ENCODE data around the gene SLC16A10.

GRCh38 chr6:111122458-111123286 lies 35.4 kb downstream of the SLC16A10 start:
- TF ChIP-seq EZH2 (IDR thresholded peaks at IDR 0.05) = no peak
- TF ChIP-seq POLR2AphosphoS5 (IDR thresholded peaks at IDR 0.05; ENCODE audit: borderline replicate concordance, low read depth, low read length) = no peak
